ENCODE data around the gene RAD54L.
"Not testable (repeated sequence)": the region's sequence is repeated elsewhere in the genome, so short reads cannot be mapped to it uniquely, and the experiment has no call there.

Gene RAD54L

GRCh38 chr1:46285730-46286477 lies 38.3 kb downstream of the RAD54L start:
- DNase-seq (ENCODE audit: low read depth), result no peak

- DNase-seq (ENCODE audit: low read depth), result no peak
Measured at GRCh38 chr1:46288485-46289133, 41.0 kb downstream of the RAD54L start.

- DNase-seq (ENCODE audit: low read depth), result no peak
Measured at GRCh38 chr1:46289134-46289494, 41.6 kb downstream of the RAD54L start.

GRCh38 chr1:46289976-46290375 lies 42.4 kb downstream of the RAD54L start:
- DNase-seq (ENCODE audit: low read depth), result no peak

GRCh38 chr1:46295306-46295705 lies 47.7 kb downstream of the RAD54L start:
- DNase-seq (ENCODE audit: low read depth), result no peak

GRCh38 chr1:46298387-46298786 lies 50.8 kb downstream of the RAD54L start:
- DNase-seq (ENCODE audit: low read depth), result no peak

GRCh38 chr1:46300673-46301405 lies 53.3 kb downstream of the RAD54L start:
- DNase-seq (ENCODE audit: low read depth), result no peak

GRCh38 chr1:46301406-46301807 lies 53.8 kb downstream of the RAD54L start:
- DNase-seq (ENCODE audit: low read depth), result no peak

GRCh38 chr1:46301808-46302640 lies 54.5 kb downstream of the RAD54L start:
- DNase-seq (ENCODE audit: low read depth), result no peak

- no peak for DNase-seq (ENCODE audit: low read depth)
Measured at GRCh38 chr1:46302641-46303037, 55.1 kb downstream of the RAD54L start.

- DNase-seq (ENCODE audit: low read depth), result peak; percentile 88
Measured at GRCh38 chr1:46303038-46303871, 55.7 kb downstream of the RAD54L start, which contains the start of the genes LRRC41 and UQCRH. TSS of gene LRRC41 (minus strand) at chr1:46303616. CDS start at chr1:46303322, 294 bp downstream. TSS of gene UQCRH (plus strand) at chr1:46303698. CDS start at chr1:46303767, 69 bp downstream.

- DNase-seq (ENCODE audit: low read depth), result no peak
Measured at GRCh38 chr1:46303872-46304326, 56.3 kb downstream of the RAD54L start.

GRCh38 chr1:46306159-46306530 lies 58.6 kb downstream of the RAD54L start:
- DNase-seq (ENCODE audit: low read depth), result no peak

- no peak for DNase-seq (ENCODE audit: low read depth)
Measured at GRCh38 chr1:46309401-46310159, 62.0 kb downstream of the RAD54L start.

- no peak for DNase-seq (ENCODE audit: low read depth)
Measured at GRCh38 chr1:46310321-46310720, 62.8 kb downstream of the RAD54L start.

- no peak for DNase-seq (ENCODE audit: low read depth)
Measured at GRCh38 chr1:46315669-46316403, 68.3 kb downstream of the RAD54L start.

GRCh38 chr1:46317323-46317722 lies 69.8 kb downstream of the RAD54L start:
- DNase-seq (ENCODE audit: low read depth), result no peak

GRCh38 chr1:46319301-46319700 lies 71.7 kb downstream of the RAD54L start:
- not testable (repeated sequence) for DNase-seq (ENCODE audit: low read depth)
